ENCODE results near the gene SHC1.

The SHC1 gene

DNA sequence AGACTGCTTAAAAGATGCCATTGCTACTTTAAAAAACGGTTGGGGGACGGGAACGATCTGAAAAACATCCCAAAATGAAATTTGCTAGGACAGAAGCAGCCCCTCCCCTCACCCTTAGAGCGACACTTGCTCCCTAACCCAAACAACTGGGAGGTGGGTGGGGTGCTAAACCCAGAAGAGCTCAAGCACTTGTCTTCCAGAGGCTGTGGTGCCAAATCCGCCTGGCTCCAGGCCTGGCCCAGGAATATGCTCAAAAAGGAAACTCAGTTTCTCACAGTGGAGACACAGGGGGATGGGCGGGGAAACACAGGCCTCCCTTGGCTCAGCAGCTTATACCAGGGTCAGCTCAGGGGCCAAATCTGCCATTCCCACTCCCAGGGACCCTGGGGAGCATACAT, 14.0 kb downstream of the SHC1 start:
- no peak for DNase-seq

DNA sequence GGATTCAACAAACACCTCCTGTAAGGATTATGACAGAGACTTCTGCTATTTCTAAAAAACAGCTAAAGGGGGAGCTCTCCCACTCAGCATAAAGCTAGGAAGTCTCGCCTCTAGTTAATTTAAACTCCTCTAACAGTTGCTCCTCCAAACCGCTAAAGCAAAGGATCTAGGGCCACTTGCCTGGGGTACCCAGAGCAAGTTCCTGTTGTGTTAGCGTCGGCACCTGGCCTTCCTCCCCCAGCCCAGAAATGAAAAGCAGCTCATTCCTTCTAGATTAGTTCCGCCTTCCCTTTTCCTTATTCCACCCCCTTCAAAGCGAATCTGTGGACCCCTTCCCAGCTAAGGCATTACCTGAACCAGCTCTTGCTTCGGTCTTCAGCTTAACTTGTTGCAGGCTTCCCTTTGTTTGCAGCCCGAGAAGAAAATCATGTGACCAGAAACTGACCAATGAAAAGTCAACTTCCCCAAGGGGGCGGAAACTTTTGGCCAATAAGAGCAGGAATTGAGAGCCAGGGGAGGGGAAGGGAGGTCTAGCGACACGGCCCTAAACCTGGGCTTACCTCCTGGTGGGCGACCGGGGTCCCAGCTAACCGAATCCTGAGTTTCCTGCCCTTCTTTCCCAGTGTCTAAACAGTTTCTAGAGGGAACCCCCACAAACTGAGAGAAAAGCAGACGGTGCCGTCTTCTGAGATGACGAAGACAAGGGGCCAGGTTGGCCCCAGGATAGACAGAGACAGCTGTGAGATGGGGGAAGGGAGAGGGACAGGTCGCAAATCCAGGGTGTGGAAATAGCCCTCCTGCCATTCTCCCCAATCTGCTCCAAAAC, 14.6 kb downstream of the SHC1 start, which contains the start of gene PBXIP1:
Gene PBXIP1 (minus strand): TSS at position 382 of the 826 bp plus-strand sequence. CDS start 2,378 bp downstream, outside the sequence.
- DNase-seq, result peak; percentile 76

DNA sequence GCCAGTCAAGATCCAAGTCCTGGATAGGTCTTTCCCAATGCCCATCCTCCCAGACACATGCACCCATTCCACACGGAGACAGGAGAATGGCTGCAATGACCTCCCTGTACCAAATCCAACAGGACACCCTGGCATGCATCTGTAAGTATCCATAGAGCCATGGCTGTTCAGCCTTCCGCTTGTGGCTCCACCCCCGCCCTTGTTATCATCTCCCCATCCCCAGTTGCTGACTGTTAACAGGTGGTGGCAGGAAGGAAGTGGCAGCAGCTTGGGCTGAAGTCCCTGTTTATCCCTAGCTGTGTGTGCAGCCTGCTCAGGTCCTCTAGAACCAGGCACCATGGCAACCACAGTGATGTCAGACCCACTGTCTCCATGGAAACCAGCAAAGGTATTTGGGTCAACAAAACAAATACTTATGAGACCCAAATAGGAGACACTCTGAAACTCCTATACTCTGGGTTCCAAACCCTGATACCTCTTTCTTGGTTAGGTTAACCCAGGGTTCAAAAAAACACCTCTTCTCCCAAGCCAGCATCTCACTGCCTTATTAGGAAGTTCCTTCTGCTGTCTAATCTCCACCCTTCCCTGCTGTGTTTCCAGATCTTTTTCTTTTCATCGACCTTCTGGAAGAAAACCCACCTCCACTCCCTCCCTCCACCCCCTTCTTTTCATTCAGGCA, 15.4 kb downstream of the SHC1 start:
- peak; percentile 23 for DNase-seq

DNA sequence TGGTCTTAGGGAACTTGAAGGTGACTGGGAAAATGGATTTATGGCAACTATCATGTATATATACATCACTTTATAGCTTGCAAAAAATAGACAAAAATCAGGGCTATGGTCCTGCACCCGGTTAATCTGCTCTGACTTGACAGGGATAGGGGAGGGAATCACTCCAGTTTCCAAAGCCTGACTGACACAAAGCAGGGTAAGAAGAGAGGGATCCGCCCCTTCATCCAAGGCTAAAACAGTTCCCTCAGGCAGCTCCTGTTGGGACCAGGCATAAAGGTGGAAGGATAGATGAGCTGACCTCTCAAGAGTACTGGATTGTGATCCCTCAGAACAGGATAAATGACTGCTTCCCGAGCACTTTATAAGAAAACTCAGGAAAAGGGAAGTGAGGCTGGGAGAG, 16.0 kb downstream of the SHC1 start:
- no peak for DNase-seq

DNA sequence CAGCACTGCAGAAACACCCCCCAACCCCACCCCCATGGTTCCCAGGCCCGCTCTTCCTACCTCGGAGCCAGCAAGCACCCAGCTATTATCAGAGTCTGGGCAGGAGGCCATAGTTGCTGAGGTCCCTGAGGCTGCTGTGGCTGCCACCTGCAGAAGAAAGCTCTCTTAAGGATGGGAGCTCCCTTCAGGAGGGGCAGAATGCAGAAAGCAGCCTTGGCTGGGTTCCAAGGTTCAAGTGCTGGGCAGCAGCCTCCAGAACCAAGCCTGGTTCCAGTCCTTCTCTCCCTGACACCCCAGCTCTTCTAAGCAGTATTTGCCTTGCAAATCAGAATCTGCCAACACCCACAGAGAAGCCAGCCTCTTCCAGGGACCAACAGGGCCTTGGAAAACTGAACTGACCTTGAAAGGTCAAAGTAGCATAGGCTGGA, 16.9 kb downstream of the SHC1 start:
- no peak for DNase-seq

DNA sequence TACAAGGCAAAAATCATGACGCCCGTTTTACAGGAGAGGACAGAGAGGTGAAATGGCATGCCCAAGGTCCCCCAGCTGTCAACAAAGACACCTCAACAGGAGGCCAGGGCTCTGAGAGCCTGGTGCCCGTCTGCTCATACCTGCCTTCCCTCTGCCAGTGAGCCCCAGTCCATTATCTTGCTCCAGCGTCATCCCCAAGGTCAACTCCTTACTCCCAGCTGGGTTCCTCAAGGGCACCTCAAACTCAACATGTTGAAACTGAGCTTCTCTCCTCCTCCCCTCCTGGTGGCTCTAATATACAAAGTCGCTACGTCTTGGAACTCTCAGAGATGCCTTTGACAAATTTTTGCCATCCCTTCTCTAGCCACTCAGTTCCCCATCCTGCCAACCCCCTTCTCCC, 17.9 kb downstream of the SHC1 start:
- DNase-seq, result no peak

DNA sequence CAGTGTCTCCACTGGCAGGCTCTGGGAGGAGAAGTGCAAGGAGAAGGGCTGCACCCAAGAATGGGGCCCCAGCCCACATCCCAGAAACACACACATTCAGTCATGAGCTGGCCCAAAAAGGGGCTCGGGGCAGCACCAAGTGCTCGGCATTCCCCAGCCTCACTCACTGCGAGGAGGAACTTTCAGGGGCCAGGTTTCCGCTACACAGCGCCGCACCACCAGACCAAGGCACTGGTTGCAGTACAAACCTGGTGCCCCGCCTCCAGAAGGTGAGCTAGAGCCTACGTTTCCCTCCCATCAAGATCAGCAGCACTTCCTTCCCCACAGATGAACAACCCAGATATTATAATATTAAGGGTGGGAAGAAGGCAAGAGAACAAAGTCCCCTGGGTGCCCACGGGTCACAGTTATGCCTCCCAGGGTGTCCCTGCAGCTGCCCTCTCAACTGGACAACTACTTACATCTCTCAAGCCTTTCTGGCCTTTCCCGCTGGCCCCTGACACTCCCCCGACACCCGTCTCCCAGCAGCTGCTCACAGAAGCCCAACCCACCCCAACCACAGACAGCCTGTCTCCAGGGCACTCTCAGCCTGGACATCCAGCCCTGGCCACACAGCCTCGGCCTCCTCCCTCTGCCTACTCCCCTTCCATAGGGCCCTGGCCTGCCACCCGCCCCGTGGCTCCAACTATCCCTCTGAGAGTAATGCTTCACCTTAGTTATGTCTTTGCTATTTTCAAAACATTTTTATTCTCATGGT, 18.5 kb downstream of the SHC1 start:
- DNase-seq, result no peak

DNA sequence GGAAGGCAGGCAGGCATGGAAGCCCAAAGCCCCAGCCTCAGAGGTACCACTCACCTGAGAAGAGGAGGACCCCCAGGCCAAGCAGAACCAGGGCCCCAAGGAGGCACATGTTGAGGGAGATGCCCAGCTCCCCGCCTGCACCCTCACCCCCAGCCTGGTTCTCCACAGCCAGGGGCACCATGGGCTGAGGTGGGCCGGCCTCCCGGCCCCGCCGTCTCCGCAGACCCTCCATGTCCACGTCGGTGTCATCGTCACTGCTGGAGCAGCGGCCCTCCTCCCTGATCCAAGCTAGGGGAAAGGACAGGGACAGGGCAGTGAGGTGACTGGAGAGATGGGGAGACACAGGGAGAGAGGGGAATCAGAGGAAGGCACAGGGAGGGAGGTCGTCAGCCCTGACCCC, 22.5 kb downstream of the SHC1 start:
- no peak for DNase-seq

DNA sequence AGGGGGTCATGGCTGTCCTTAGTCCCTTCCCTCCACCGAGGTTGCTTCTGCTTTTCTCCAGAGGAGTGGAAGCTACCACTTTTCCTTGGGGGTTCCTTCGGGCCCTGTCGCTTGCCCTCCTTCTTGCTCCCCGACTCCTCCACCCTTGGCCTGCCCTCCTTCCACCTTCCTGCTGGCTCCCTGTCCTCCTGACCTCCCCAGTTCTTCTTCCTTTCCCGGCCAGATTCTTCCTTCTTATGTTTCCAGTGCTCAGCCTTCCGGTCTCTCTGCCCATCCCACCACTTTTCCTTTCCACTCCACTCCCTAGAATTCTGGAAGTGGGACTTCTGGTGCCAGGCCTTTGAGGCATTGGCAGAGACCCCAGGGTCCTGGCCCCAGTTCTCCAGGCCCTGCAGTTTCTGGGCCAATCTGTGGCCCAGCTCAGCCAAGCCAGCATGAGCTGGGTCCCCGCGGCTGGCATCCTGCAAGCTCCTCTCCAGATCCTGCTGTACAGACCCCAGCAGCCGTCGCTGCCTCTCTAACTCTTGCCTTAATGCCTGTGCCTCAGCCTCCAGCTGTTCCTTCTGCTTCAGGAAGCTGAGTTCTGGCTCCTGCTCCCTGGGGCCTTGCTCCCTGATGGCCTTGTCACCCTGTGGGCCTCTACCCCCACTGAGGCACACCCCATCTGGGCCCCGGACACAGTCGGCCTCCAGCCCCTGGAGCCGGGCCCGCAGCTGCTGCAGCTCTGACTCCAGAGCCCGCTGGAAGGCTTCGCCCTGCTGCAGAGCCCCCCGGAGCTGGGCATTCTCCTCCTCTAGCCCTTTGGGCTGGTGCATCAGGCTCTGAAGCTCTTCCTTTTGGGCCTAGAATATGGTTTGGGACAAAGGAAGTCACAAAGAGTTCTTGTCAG, 24.3 kb downstream of the SHC1 start:
- no peak for DNase-seq

DNA sequence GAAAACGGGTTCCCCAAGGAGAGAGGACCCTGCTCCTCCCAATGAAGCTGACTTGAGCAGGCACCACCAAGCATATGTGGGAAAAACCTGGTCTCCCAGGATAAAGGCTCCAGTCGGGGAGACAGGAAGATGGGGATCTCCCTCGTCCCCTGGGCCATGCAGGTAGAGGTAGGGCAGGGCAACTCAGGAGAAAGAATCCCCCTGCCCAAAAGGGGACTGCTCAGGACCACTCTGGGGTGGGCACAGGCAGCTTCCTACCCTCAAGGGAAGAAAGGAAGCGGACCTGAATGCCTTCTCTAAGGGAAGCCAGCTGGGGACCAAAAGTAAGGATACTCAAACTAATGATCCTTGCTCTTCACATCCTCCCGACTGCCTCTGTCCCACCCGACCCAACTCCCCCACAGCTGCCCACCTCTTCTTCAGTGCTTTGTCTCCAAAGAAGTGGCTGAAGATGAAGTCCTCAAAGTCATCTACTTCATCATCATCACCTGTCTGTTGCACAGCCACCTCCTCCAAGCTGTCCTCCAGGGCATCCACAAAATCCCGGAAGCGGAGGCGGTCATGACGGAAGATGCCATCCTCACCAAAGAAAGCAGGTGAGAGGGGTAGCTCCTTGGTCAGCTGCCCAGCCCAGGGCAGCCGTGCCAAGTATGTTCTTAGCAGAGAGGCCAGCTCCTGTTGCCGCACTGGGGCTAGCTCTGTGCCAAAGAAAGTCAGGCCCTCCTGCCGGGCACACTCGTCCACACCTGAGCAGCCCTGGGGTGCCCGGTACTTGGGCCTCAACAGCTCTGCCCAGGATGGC, 25.2 kb downstream of the SHC1 start:
- DNase-seq, result no peak

DNA sequence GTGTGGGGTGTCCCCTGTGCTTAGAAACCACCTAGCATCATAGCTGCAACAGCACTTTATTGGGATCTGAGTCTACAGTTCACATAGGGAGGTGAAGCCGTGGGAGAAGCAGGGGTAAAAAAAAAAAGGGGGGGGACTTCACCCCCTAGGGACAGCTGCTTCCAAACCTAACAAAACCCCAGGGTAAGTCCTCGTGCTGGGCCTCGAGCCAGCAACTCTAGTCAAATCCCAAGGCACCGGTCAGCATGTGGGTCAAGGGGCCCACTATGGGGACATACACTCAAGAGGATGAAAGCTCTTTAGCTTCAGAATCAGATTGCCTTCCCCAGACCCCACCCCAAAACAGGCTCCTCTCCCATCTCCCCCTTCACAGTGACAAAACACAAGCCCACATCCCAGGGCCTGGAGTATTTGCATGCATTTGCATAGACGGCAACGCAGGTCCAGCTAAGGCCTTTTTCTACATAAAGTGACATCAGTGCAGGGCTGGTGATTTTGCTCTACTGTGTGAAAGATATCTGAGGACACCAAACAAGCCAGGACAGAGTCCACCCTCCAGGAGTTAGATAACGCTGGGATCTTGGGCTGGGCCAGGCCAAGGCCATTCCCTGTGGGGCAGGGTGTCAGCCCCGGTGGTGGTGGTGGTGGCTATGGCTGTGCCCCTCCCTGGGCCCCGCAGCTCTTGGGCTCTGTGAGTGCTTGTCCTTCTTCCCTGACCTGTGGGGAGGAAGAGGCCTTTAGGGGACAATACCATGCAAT, 26.0 kb downstream of the SHC1 start:
- DNase-seq, result no peak

DNA sequence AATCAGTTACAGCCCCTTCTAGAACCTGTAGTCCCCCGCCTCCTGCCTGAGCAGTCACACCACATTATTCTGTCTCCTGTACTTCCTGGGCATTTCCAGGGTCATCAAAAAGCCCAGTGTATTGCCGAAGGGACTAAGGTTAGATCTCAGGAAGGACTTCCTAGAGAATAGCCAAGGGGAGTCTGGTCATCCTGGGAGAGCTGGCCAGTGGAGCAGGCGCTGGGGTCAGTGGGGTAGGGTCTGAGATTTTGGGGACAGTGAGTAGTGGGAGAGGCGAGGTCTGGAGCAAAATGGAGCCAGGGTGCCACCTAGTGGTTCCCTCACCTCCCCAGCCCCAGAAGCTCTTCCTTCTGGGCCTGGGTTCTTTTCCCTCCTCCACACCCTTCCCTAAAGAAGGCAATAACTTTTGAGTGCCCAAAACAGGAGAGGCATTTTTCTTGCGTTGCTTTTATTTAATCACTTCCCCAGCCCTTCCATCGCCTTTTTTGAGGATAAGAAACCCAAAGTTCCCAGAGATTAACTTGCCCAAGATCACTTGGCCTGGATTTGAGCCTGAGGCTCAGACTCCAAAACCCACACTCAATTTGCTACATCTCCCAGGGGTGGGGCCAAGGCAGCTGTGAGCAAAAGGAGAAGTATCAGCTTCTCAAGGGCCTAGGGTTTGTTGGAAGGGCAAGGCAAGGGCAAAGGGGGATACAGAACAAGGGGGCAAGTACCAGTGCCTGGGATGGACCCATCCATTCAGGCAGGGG, 26.7 kb downstream of the SHC1 start:
- no peak for DNase-seq

DNA sequence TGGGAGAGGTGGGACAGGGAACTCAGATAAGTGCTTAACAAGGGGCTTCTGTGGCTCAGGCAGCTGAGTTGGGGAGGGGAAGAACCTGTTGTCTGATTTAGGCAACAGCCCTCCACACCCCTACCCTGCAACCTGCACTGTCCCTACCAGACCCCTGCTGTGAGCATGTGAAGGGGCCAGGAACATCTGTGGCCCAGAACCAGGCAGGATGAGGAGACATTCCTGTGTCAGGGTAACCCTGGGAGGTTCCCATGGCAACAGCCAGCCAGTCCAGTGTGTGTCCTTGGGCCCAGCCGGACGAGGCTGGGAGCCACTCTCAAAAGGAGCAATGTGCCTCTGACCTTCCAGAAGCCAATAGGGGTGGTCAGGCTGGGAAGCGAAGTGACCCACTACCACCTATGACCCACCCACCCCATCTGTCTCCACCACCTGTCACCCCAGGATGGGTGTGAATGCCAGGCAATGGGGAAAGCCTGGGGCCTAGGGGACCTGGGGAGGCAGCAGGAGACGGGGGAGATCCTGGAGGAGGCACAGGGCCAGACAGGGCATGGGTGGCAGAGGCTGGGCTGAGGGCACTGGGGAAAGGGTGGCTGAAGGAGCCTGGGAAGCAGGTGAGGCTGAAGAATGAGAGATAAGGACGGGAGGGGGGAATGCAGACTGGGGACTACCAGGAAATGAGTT, 29.1 kb downstream of the SHC1 start:
- DNase-seq, result no peak

DNA sequence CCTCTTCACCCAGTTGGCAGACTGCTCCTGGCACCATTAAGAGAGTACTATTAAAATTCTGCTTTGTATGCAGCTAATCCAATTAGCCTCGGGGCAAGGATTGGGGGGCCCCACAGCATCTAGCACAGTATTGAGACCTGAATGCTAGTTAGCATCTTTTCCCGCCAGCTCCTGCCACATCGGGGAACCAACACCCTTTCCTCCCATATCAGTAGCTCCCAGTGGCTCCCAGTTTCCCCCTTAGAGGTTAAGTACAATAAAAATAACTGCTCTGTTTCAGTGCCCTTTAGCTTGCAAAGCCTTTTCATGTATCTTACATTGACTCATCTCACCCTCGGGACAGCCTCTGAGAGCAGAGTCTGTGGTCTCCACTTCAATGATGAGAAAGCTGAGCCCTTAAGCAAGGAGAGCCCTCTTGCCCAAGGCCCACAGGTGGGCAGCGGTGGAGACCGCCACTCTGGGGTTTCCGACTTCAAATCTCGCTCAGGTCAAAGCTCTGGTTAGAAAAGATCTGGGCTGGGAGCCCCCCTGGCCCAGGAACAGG, 29.8 kb downstream of the SHC1 start:
- no peak for DNase-seq

DNA sequence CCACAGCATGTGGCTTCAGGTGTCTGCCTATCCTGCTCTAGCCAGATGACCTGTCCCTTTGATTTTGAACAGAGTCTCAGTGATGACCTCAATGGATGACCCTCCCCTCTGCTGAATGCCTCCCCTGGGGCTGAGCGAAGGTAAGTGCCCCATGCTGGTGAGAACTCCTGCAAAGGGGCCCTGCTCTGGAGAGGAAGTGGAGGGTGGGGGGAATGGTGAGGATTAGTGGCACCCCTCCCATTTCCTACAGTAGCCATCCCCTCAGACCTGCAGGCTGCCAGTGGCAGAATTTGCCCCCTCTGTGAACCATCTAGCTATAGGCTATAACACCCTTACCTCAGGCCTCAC, 30.4 kb downstream of the SHC1 start:
- no peak for DNase-seq

DNA sequence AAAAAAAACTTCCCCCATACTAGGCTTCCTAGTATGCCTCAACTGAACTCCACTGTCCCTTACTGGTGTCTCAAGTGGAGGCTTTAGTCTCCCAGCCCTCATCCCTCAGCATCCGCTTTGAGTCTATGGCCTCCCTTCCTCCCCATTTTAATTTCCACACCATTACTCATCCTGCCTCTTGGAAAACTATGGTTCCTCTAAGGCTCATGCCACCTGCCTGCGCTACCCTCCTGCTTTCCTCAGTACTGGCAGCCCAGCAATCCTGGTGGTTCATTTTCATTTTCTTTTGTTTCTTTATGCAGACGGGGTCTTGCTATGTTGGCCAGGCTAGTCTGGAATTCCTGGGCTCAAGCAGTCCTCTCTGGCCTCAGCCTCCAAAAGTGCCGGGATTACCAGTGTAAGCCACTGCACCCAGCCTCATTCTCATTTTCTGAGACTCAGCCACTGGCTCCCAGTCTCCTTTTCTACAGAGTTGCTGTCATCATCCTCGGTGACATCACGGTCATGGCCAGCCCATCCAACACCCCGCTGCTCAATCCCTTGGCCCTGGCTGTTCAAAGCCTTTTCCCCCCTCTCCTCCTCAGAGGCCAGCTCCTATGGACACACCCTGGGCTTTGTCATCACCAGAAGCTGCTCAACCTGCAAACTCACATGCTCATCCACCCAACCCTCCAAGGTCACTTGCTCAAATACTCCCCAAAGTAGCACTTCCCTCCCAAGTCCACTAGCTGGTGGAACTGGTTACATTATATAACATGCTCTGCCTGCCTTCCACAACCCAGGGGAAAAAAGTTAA, 31.7 kb downstream of the SHC1 start:
- no peak for DNase-seq

DNA sequence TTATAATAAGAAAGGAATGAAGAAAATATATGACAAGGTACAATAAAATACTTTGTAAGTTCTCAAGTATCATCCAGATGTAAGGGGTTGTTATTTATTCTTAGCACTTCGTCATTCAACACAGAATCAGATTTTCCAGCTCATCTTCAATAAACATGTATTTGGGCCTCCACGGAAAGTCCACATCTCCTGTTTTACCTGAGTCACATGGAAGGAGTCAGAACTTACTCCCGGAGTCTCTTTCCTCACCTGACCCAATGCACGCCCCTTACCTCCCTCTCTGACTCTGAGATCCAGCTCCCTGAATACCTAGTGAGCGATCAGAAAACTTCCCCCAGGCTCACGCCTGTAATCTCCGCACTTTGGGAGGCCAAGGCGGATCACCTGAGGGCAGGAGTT, 32.6 kb downstream of the SHC1 start:
- DNase-seq, result no peak

Measured in T1000 (cell line).